ENCODE measurements around the gene LRRFIP2.

LRRFIP2 gene

DNA sequence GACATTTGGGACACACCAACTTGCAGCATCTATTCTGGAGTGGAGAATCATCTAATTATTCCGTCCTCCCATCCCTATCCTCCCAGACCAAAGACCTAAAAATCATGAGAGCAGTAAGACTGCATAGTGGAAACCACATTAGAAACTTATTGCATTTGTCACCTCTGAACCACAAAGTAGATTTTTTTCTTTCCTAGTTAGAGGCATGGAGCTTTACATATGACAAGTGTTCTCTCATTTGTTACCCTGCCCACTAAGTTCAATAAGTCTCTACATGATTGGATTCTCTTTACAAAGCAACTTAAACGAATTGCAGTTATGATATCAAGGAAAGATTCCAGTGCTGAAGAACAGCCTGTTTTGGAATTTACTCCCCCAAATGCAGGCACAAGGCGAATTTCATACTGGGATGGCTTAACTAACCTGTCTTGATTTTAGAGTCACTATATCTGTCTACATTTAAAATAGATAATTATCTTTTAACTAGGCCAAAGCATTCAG is 42.3 kb upstream of the LRRFIP2 start:
- TF ChIP-seq, protein P1, sequence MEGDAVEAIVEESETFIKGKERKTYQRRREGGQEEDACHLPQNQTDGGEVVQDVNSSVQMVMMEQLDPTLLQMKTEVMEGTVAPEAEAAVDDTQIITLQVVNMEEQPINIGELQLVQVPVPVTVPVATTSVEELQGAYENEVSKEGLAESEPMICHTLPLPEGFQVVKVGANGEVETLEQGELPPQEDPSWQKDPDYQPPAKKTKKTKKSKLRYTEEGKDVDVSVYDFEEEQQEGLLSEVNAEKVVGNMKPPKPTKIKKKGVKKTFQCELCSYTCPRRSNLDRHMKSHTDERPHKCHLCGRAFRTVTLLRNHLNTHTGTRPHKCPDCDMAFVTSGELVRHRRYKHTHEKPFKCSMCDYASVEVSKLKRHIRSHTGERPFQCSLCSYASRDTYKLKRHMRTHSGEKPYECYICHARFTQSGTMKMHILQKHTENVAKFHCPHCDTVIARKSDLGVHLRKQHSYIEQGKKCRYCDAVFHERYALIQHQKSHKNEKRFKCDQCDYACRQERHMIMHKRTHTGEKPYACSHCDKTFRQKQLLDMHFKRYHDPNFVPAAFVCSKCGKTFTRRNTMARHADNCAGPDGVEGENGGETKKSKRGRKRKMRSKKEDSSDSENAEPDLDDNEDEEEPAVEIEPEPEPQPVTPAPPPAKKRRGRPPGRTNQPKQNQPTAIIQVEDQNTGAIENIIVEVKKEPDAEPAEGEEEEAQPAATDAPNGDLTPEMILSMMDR (IDR thresholded peaks at IDR 0.05) = no peak

DNA sequence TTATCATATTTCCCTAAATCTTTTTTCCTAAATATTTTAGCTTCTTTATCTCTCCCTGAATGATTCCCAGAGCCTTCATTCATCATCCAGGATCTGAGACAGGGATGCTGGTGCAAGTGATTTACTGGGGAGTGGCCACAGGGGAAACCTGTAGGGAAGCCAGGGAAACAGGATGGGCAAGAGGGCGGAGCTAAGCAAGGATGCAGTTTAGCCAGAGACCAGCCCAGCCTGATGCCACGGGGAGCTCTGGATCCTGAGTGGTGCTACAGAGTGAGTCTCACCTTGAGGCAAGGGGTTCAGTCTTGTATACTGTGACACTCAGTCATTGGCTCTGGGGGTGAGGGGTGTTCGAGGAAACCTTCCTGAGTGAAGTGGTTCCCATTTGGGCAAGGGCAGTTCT is 39.7 kb upstream of the LRRFIP2 start:
- TF ChIP-seq, protein P1 (IDR thresholded peaks at IDR 0.05) = no peak

DNA sequence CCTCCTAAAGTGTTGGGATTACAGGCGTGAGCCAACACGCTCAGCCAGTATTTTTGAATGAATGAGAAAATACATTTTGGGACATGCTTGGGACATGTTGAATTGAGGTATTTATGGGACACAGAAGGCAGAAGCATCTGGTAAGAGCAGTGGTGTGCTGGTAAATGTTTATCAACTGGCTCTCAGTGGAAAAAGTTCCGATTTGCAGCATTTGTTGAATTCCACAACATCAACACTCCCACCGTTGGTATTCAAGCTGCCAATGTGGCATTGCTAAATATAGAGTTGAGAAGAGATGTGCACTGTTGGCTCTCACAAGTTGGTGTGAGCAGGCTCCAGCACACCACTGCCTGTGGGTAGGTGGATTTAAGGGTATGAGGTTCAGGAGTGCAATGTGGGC is 35.8 kb upstream of the LRRFIP2 start:
- TF ChIP-seq, protein P1 (IDR thresholded peaks at IDR 0.05) = no peak

DNA sequence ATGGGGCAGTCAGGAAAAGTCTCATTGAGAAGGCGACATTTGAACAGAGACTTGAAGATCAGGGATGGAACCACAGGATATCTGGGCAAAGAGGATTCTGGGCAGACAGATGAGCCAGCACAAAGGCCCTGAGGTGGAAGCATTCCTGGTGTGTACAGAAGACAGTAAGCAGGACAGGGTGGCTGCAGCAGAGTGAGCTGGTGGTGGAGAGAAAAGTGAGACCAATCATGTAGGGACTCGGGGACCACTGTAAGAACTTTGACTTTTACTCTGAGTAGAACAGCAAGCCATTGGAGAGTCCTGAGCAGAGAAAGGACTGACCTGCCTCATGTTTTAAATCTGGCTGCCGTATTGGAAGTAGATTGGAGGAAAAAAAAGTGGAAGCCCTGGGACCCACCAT is 29.9 kb upstream of the LRRFIP2 start:
- TF ChIP-seq, protein P1 (IDR thresholded peaks at IDR 0.05) = no peak

DNA sequence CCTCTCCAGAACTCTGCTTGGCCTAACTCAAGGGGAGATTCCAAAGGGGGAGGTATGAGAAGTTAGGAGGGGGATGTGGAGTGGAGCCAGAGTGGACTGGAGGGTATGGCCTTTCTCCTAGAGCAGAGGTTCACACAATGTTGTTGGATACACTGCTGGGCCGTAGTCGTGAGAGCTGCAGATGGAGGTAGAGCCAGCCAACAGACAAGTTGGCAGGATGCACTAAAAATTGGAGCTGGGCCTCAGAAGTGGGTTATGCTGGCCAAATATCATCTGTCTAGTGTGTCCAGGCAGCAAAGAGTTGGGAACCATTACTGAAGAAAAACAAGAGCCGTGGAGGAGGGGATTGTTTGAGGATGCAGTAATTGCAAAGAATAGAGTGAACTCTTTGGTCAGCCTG is 27.7 kb upstream of the LRRFIP2 start:
- TF ChIP-seq, protein P1 (IDR thresholded peaks at IDR 0.05) = no peak

DNA sequence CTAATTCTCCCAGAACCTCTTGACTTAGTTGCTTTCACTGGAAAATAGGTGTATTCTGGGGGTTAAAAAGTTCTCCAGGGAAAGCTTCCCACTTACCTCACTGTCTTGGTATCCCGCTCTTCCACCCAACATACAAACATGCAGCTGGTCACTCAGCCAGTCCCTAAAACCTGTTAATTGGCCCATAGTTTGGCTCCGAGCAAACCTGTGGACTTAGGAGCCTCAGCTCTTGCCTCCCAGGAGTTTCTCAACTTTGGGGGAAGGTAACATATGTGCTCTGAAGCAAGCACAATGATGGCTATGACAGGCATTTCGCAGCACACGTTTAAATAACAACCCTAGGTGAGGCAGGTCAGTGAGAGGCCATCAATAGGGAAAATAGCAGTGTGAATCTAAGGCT is 25.8 kb upstream of the LRRFIP2 start:
- TF ChIP-seq, protein P1 (IDR thresholded peaks at IDR 0.05) = no peak

DNA sequence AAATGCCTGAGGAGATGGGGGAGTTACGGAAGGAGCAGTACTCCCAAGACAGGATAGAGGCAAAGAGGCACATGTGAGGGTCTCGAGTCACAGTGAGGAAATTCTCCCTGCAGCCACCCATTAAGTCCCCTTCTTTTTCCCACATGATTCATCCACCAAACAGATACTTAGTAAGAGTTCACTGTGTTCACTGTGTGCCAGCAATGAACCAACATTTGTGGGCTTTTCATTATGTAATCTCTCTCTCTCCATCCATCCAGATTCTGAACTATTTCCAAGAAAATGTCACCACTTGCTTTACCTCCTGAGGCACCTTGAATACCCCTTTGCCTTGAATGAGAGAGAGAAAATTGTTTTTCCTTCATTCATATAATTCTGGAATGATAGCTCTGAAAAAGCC is 24.6 kb upstream of the LRRFIP2 start:
- TF ChIP-seq, protein P1 (IDR thresholded peaks at IDR 0.05) = no peak

DNA sequence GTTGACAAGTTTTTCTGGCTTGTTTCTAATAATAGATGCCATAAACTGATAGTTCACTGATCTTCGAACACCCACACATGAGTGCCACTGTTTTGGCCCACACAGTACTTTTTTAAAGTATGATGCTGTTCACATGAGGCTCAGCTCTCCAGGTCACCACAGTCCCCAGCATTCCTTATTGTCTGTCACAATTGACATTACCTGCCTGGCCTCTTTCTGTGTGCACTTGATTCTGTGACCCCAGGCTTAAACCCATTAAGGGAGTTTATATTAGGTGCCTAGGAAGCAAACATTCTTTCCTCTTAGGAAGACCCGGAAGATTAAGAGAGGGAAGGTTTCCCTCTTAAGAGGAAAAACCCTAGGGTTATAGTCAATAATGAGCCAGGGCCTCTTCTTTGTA is 24.2 kb upstream of the LRRFIP2 start:
- TF ChIP-seq, protein P1 (IDR thresholded peaks at IDR 0.05) = no peak

All from LNCAP (cell line).